Activated CD4-positive, alpha-beta T cell treated with anti-CD3 and anti-CD28 coated beads for 4 hours (primary cell): Measurements from ENCODE around the gene FAM9C.
"Not testable (repeated sequence)": the region's sequence is repeated elsewhere in the genome, so short reads cannot be mapped to it uniquely, and the experiment has no call there.

Experiments
- DNase-seq, 2 donors: peaks; one replicate each; pipeline ENCODE4 v3.0.0-alpha.2; 2020

FAM9C gene

GRCh38 chrX:13029887-13030771, 14.3 kb downstream of the FAM9C start:
- no peak for DNase-seq

GRCh38 chrX:13029637-13029886, 14.9 kb downstream of the FAM9C start:
- DNase-seq, result no peak

GRCh38 chrX:13028871-13029636, 15.4 kb downstream of the FAM9C start:
- DNase-seq, result no peak

GRCh38 chrX:13026877-13027652, 17.4 kb downstream of the FAM9C start:
- no peak for DNase-seq

GRCh38 chrX:13024986-13025385, 19.4 kb downstream of the FAM9C start:
- no peak for DNase-seq

GRCh38 chrX:13023979-13024378, 20.4 kb downstream of the FAM9C start:
- DNase-seq, result no peak

- no peak for DNase-seq
Observed at GRCh38 chrX:13023567-13023966, 20.9 kb downstream of the FAM9C start.

- DNase-seq, result no peak
Observed at GRCh38 chrX:13022926-13023325, 21.5 kb downstream of the FAM9C start.

GRCh38 chrX:13016731-13017130, 27.7 kb downstream of the FAM9C start:
- not testable (repeated sequence) for DNase-seq

GRCh38 chrX:13015536-13016236, 28.7 kb downstream of the FAM9C start:
- no peak for DNase-seq

GRCh38 chrX:13014111-13015096, 30.0 kb downstream of the FAM9C start:
- no peak for DNase-seq

GRCh38 chrX:13013363-13014110, 30.9 kb downstream of the FAM9C start:
- DNase-seq, result no peak

GRCh38 chrX:13010546-13010945, 33.9 kb downstream of the FAM9C start:
- no peak for DNase-seq

- DNase-seq, result no peak
Observed at GRCh38 chrX:13009844-13010243, 34.6 kb downstream of the FAM9C start.

- no peak for DNase-seq
Observed at GRCh38 chrX:13009273-13009672, 35.1 kb downstream of the FAM9C start.

GRCh38 chrX:13008851-13009250, 35.6 kb downstream of the FAM9C start:
- no peak for DNase-seq

- no peak for DNase-seq
Observed at GRCh38 chrX:13008189-13008533, 36.3 kb downstream of the FAM9C start.

GRCh38 chrX:13007519-13008188, 36.8 kb downstream of the FAM9C start:
- no peak for DNase-seq

- peak in 1 of 2 donors; percentile 18 for DNase-seq
Observed at GRCh38 chrX:13005661-13006473, 38.6 kb downstream of the FAM9C start.
